Endothelial cell of umbilical vein (primary cell): ENCODE measurements around the gene TRAPPC3. TPM values are rescaled to one million over a fixed set of nuclear protein-coding genes. Genes with fewer than 3 reads are reported as not detected.

ENCODE experiments used
- BruUV-seq: library from RNA; stranded (reverse); fragments of 400-500 nt; replicated peaks from 2 replicates; lab custom pipeline; 2021; lab: Mats Ljungman, UMichigan
- CTCF ChIA-PET: fragments of 300-600, 350-600 bp; sonication (Branson Sonifier 250); formaldehyde crosslinking; loops from one replicate; lab custom pipeline; 2021; ENCODE audit warnings: antibody characterized with exemption, inconsistent platforms; lab: Charles Lee
- POLR2A ChIA-PET: fragments of 300-600, 350-600 bp; sonication (Branson Sonifier 250); formaldehyde crosslinking; loops from one replicate; lab custom pipeline; 2021; ENCODE audit warnings: antibody characterized with exemption, inconsistent platforms; lab: Charles Lee
- DNase-seq: peaks from one replicate; pipeline ENCODE4 v3.0.0-alpha.2; 2011; ENCODE audit warnings: low read depth, low spot score
- FAIRE-seq: peaks from 2 replicates; lab custom pipeline; 2011; peaks lifted over from hg19 to GRCh38; lab: Jason Lieb, UNC
- H2AFZ ChIP-seq: 2 replicates; pipeline ENCODE4 v1.6.0; 2012; ENCODE audit warnings: low read depth, low read length, control low read depth, inconsistent platforms
- H3K27ac ChIP-seq: 2 replicates; pipeline ENCODE4 v1.5.1; 2011; ENCODE audit warnings: low read depth, mild to moderate bottlenecking, control low read depth, low read length, moderate library complexity; ENCODE audit not compliant: insufficient read depth
- H3K27me3 ChIP-seq, 2 experiments: 2 replicates each; pipeline versions ENCODE4 v1.6.0 to v1.6.1; 2011; ENCODE audit warnings: low read length in 2 of 2, mixed read lengths in 1 of 2; ENCODE audit not compliant: control insufficient read depth in 2 of 2, insufficient read depth in 2 of 2
- H3K36me3 ChIP-seq, 2 experiments: 2 replicates in 1 of 2; 3 replicates in 1 of 2; pipeline ENCODE4 v1.5.1; 2011; ENCODE audit warnings: low read length in 2 of 2, mild to moderate bottlenecking in 1 of 2, moderate library complexity in 1 of 2; ENCODE audit not compliant: control insufficient read depth in 2 of 2, insufficient read depth in 2 of 2; ENCODE audit errors: extremely low read depth in 1 of 2
- H3K4me1 ChIP-seq: 3 replicates; pipeline ENCODE4 v1.5.1; 2011; ENCODE audit warnings: mild to moderate bottlenecking, low read length; ENCODE audit not compliant: control insufficient read depth, insufficient read depth; ENCODE audit errors: extremely low read depth
- H3K4me2 ChIP-seq: 2 replicates; pipeline ENCODE4 v1.6.1; 2011; ENCODE audit warnings: low read length, control low read depth, mixed read lengths; ENCODE audit not compliant: insufficient read depth
- H3K4me3 ChIP-seq, 3 experiments: fragments of 200-600 bp in 1 of 3; sonication (generic), shearing (Covaris generic) in 1 of 3; replicated peaks in 1 of 3; 2 replicates each; pipeline ENCODE4 v1.5.1; 2011 to 2016; ENCODE audit warnings: control low read depth in 3 of 3, low read length in 3 of 3, mild to moderate bottlenecking in 2 of 3, inconsistent platforms in 1 of 3, low read depth in 1 of 3, moderate library complexity in 1 of 3; ENCODE audit not compliant: insufficient read depth in 1 of 3
- H3K79me2 ChIP-seq: 2 replicates; pipeline ENCODE4 v1.6.0; 2012; ENCODE audit warnings: low read length, inconsistent platforms; ENCODE audit not compliant: control insufficient read depth, insufficient read depth
- H3K9ac ChIP-seq: replicated peaks from 2 replicates; pipeline ENCODE3; 2011; ENCODE audit warnings: low read length, control low read depth; ENCODE audit not compliant: insufficient read depth; ENCODE audit errors: extremely low read depth
- H3K9me1 ChIP-seq: replicated peaks from 3 replicates; pipeline ENCODE4 v1.6.0; 2011; ENCODE audit warnings: mild to moderate bottlenecking, low read length; ENCODE audit not compliant: control insufficient read depth, insufficient read depth; ENCODE audit errors: extremely low read depth
- H3K9me3 ChIP-seq: replicated peaks from 2 replicates; pipeline ENCODE4 v1.5.1; 2012; ENCODE audit warnings: low read length, inconsistent platforms; ENCODE audit not compliant: control insufficient read depth, insufficient read depth
- H4K20me1 ChIP-seq: replicated peaks from 2 replicates; pipeline ENCODE3; 2011; ENCODE audit warnings: mild to moderate bottlenecking, low read length; ENCODE audit not compliant: control insufficient read depth, insufficient read depth; ENCODE audit errors: extremely low read depth
- EZH2 ChIP-seq: IDR thresholded peaks from 2 replicates; pipeline ENCODE4 v1.6.1; 2012; ENCODE audit warnings: borderline replicate concordance, low read depth, mild to moderate bottlenecking, moderate library complexity, low read length, inconsistent platforms; ENCODE audit not compliant: severe bottlenecking
- FOS ChIP-seq: IDR thresholded peaks from 2 replicates; pipeline ENCODE4 v1.6.1; 2011; ENCODE audit warnings: mild to moderate bottlenecking, low read length, moderate library complexity, borderline replicate concordance; ENCODE audit not compliant: insufficient read depth
- GATA2 ChIP-seq: IDR thresholded peaks from 2 replicates; pipeline ENCODE4 v1.7.0; 2011; ENCODE audit warnings: low read depth, mild to moderate bottlenecking, moderate library complexity, mixed read lengths, low read length; ENCODE audit not compliant: insufficient read length, insufficient read depth
- JUN ChIP-seq: IDR thresholded peaks from 2 replicates; pipeline ENCODE4 v1.6.1; 2011; ENCODE audit warnings: borderline replicate concordance, low read depth; ENCODE audit not compliant: insufficient read length, insufficient read depth
- MYC ChIP-seq: IDR thresholded peaks from one replicate; pipeline ENCODE4 v1.6.1; 2011; ENCODE audit warnings: mild to moderate bottlenecking, low read depth, low read length
- dilution Hi-C: fragments of 300-500 bp; cut with MboI; formaldehyde crosslinking; loops from one replicate; pipeline ENCODE4 v1.15.0; 2019; ENCODE audit warnings: low sequenced_read_pairs; ENCODE audit not compliant: extremely low pct_ligation_motif_present
- intact Hi-C: fragments of 100-400 bp; cut with micrococcal nuclease; formaldehyde crosslinking; loops from one replicate; pipeline ENCODE4 v1.10.0; 2022
- polyA plus RNA-seq, 4 experiments: library from polyadenylated mRNA; depleted of rRNA in 3 of 4; stranded (reverse) in 3 of 4; unstranded in 1 of 4; fragments of >200 nt; gene quantifications; 2 replicates each; pipeline versions ENCODE4 v1.2.1 to v1.2.3, GENCODE V29; 2011 to 2012; ENCODE audit warnings: missing spikeins in 1 of 4
- total RNA-seq: library from RNA; stranded (reverse); gene quantifications from 2 replicates; pipeline ENCODE4 v1.2.3, GENCODE V29; 2021
- TF ChIP-seq, protein P1 (sequence below), 2 donors: IDR thresholded peaks; 1 replicate in 1 of 2; 2 replicates in 1 of 2; pipeline ENCODE4 v1.5.1; 2011; ENCODE audit warnings: low read length in 2 of 2, mild to moderate bottlenecking in 2 of 2, moderate library complexity in 2 of 2, control low read depth in 1 of 2, inconsistent platforms in 1 of 2, low read depth in 1 of 2; ENCODE audit not compliant: insufficient read depth in 1 of 2; ENCODE audit errors: extremely low read depth in 1 of 2

The TRAPPC3 gene
- total and polyA plus RNA-seq, 2 donors (not counting 3 experiments of a cell fraction or from before 2014, with no cell fraction given) = 93.4 to 125 TPM

DNA sequence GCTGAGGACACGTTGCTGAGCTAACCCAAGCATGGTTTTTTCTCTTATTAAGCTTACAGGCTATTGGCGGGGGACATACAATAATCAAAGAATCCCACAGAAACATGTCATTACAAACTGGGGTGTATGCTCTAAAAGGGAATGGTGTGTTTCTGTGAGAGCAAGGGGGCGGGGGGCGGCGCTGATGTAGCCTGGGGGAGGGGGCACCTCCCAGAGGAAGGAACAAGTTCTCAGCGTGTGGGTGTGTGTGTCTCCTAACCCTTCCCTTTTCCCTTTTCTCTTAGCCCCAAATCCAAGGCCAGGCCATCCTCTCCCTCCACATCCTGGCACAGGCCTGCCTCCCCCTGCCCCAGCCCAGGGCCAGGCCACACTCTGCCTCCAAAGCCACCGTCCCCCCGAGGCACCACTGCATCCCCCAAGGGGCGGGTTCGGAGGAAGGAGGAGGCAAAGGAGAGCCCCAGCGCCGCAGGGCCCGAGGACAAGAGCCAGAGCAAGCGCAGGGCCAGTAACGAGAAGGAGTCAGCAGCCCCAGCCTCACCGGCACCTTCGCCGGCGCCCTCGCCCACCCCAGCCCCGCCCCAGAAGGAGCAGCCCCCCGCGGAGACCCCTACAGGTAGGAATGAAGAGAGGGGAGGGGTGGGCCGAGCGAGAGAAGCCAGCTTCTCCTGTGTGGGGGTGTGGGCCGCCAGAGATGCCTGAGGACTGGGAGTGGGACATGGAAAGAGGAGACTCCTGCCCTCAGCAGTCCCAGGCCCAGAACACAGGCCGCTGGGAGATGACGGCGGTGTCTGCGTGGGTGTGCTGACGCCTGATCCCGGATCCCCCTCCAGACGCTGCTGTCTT, 28.5 kb upstream of the TRAPPC3 start:
- BruUV-seq = no TSS peak

More for the DNA sequence above, 28.5 kb upstream of the TRAPPC3 start:
- Histone ChIP-seq H3K9me1 (no peaks in the 10 kb centered on the region), H4K20me1 (no peaks in the 10 kb centered on the region), H3K4me2 (no peak overlapping the region), H3K9me3 (no peaks in the 10 kb centered on the region), H3K9ac (no peak overlapping the region), H3K4me1 (peaks cover 10% of the 10 kb centered on the region), H3K36me3 (peaks cover 31 to 71% of the 10 kb centered on the region in 2 experiments), H2AFZ (no peak overlapping the region), H3K79me2 (peaks cover 24% of the 10 kb centered on the region), H3K4me3 (no peak overlapping the region), H3K27ac (no peak overlapping the region), H3K27me3 (no peaks in the 10 kb centered on the region)
- ChIA-PET POLR2A (no interaction called here), CTCF (interaction anchor here (0.7 kb wide), 1 partner anchor 28 kb away, joined by 3 read pairs; the partner anchor contains the start of gene TRAPPC3)
- DNase-seq = no peak
- no peak for FAIRE-seq
- intact Hi-C loops (no loop called here), dilution Hi-C loops (no loop called here)
- TF ChIP-seq GATA2 (no peak), EZH2 (no peak), FOS (no peak), JUN (no peak), MYC (no peak)
- TF ChIP-seq, protein P1, sequence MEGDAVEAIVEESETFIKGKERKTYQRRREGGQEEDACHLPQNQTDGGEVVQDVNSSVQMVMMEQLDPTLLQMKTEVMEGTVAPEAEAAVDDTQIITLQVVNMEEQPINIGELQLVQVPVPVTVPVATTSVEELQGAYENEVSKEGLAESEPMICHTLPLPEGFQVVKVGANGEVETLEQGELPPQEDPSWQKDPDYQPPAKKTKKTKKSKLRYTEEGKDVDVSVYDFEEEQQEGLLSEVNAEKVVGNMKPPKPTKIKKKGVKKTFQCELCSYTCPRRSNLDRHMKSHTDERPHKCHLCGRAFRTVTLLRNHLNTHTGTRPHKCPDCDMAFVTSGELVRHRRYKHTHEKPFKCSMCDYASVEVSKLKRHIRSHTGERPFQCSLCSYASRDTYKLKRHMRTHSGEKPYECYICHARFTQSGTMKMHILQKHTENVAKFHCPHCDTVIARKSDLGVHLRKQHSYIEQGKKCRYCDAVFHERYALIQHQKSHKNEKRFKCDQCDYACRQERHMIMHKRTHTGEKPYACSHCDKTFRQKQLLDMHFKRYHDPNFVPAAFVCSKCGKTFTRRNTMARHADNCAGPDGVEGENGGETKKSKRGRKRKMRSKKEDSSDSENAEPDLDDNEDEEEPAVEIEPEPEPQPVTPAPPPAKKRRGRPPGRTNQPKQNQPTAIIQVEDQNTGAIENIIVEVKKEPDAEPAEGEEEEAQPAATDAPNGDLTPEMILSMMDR (IDR thresholded peaks at IDR 0.05; ENCODE audit: extremely low read depth in 1 of 2, insufficient read depth in 1 of 2, low read depth in 1 of 2, low read length in 2 of 2) = no peak
